T-cell (primary cell): Measurements from ENCODE around the gene SCAP. TPM values are rescaled to one million over a fixed set of nuclear protein-coding genes. Genes with fewer than 3 reads are reported as not detected.
A peak's percentile ranks its signal among the peaks of the same experiment; 100 is the strongest.

ENCODE experiments used
- ATAC-seq, 4 experiments: fragments of 200-7000 bp in 3 of 4; fragments of 150-1000 bp in 1 of 4; cut with Tn5 transposase; replicated peaks in 1 of 4; 1 replicate in 3 of 4; 2 replicates in 1 of 4; pipeline ENCODE4 v1.10.0; 2021; ENCODE audit warnings: moderate library complexity in 3 of 4, mild to moderate bottlenecking in 2 of 4, moderate number of reproducible peaks in 1 of 4
- CTCF ChIA-PET, 2 donors: fragments of 300-600 bp; sonication (Branson Sonifier 250); formaldehyde crosslinking; loops; one replicate each; lab custom pipeline; 2022; ENCODE audit warnings: antibody characterized with exemption in 2 of 2; lab: Charles Lee
- POLR2A ChIA-PET, 2 donors: fragments of 300-600 bp; sonication (Branson Sonifier 250); formaldehyde crosslinking; loops; one replicate each; lab custom pipeline; 2022; ENCODE audit warnings: antibody characterized with exemption in 2 of 2; lab: Charles Lee
- DNase-seq, 35 experiments: peaks; one replicate each; pipeline versions ENCODE4 v3.0.0 to v3.0.0-alpha.2; 2013 to 2023
- H3K27ac ChIP-seq: one replicate; pipeline ENCODE4 v1.5.1; 2013; ENCODE audit warnings: low read length
- H3K27me3 ChIP-seq, 2 experiments: replicated peaks in 1 of 2; 1 replicate in 1 of 2; 2 replicates in 1 of 2; pipeline versions ENCODE4 v1.6.1 to v1.7.0; 2013; ENCODE audit warnings: low read length in 1 of 2, mixed read lengths in 1 of 2; ENCODE audit not compliant: control insufficient read depth in 2 of 2, insufficient read depth in 2 of 2; ENCODE audit errors: extremely low read depth in 1 of 2
- H3K36me3 ChIP-seq, 2 donors: 1 replicate in 1 of 2; 2 replicates in 1 of 2; pipeline versions ENCODE4 v1.6.1 to v1.7.0; 2013; ENCODE audit warnings: low read length in 1 of 2; ENCODE audit not compliant: control insufficient read depth in 2 of 2, insufficient read depth in 1 of 2; ENCODE audit errors: extremely low read depth in 1 of 2
- H3K4me1 ChIP-seq, 2 experiments: 1 replicate in 1 of 2; 2 replicates in 1 of 2; pipeline versions ENCODE4 v1.6.1 to v1.7.0; 2013; ENCODE audit warnings: low read length in 2 of 2, mixed read lengths in 1 of 2; ENCODE audit not compliant: insufficient read depth in 2 of 2, control insufficient read depth in 1 of 2; ENCODE audit errors: extremely low read depth in 1 of 2
- H3K4me3 ChIP-seq, 2 donors: 1 replicate in 1 of 2; 2 replicates in 1 of 2; pipeline versions ENCODE4 v1.5.1 to v1.7.0; 2013; ENCODE audit warnings: mild to moderate bottlenecking in 2 of 2, low read length in 1 of 2, moderate library complexity in 1 of 2; ENCODE audit not compliant: control insufficient read depth in 1 of 2; ENCODE audit errors: extremely low read depth in 1 of 2
- H3K9me3 ChIP-seq: 2 replicates; pipeline ENCODE4 v1.7.0; 2013
- H3K27ac Mint-ChIP-seq, 2 donors: one replicate each; pipeline ENCODE4 v1.8.0; 2020 to 2021; ENCODE audit warnings: mild to moderate bottlenecking in 2 of 2, mixed read lengths in 2 of 2
- H3K27me3 Mint-ChIP-seq, 2 donors: one replicate each; pipeline ENCODE4 v1.8.0; 2021 to 2022; ENCODE audit warnings: mixed read lengths in 2 of 2
- H3K36me3 Mint-ChIP-seq: one replicate; pipeline ENCODE4 v1.8.0; 2021; ENCODE audit warnings: mixed read lengths
- H3K4me1 Mint-ChIP-seq, 3 donors: one replicate each; pipeline ENCODE4 v1.8.0; 2020 to 2022; ENCODE audit warnings: mixed read lengths in 3 of 3, mild to moderate bottlenecking in 1 of 3
- H3K4me3 Mint-ChIP-seq, 3 donors: one replicate each; pipeline ENCODE4 v1.8.0; 2020 to 2022; ENCODE audit warnings: mild to moderate bottlenecking in 3 of 3, mixed read lengths in 3 of 3, moderate library complexity in 3 of 3
- H3K9me3 Mint-ChIP-seq, 3 donors: one replicate each; pipeline ENCODE4 v1.8.0; 2020 to 2022; ENCODE audit warnings: mixed read lengths in 3 of 3
- WGBS: methylation state at CpG from one replicate; pipeline ENCODE4 v1.1.5; 2013; ENCODE audit warnings: missing lambda C conversion rate; ENCODE audit not compliant: insufficient coverage; 5-methylcytosine and 5-hydroxymethylcytosine counted together
- total RNA-seq, 35 experiments: library from RNA in 6 of 35; stranded (reverse) in 6 of 35; fragments of 120-200 nt in 1 of 35; gene quantifications; one replicate each; pipeline versions ENCODE4 v1.2.1 to v1.2.4 and lab custom pipeline; 2013 to 2026

Gene SCAP
- total RNA-seq, 5 donors from 2014 or later (not counting 1 experiment from before 2014, with no cell fraction given) = 86.6 to 108 (median 95.3) TPM

- H3K27ac Mint-ChIP-seq = no peak overlapping the region
Measured at GRCh38 chr3:47432673-47433072, 43.1 kb downstream of the SCAP start.

GRCh38 chr3:47431225-47431624 lies 44.5 kb downstream of the SCAP start:
- peaks cover 40% of the 10 kb centered on the region for H3K36me3 Mint-ChIP-seq
- no peaks in the 10 kb centered on the region for H3K27me3 Mint-ChIP-seq
- no peaks in the 10 kb centered on the region for H3K9me3 Mint-ChIP-seq
- no peak overlapping the region for H3K4me3 Mint-ChIP-seq
- ATAC-seq = no peak
- no peaks in the 10 kb centered on the region for H3K27me3 ChIP-seq
- H3K4me1 Mint-ChIP-seq = peaks cover 0 to 10% (median 0%) of the 10 kb centered on the region in 3 donors
- H3K27ac ChIP-seq = no peak overlapping the region
- no peak for DNase-seq
- WGBS = 100% methylated on average over 1 of the region's 3 CpGs
- CTCF ChIA-PET = no interaction called here
- H3K27ac Mint-ChIP-seq = no peak overlapping the region
- POLR2A ChIA-PET = no interaction called here
- no peaks in the 10 kb centered on the region for H3K9me3 ChIP-seq
- H3K4me3 ChIP-seq = no peak overlapping the region
- H3K36me3 ChIP-seq = peaks cover 20 to 69% of the 10 kb centered on the region in 2 donors
- no peaks in the 10 kb centered on the region for H3K4me1 ChIP-seq

More at GRCh38 chr3:47432673-47433072, 43.1 kb downstream of the SCAP start:
- Histone ChIP-seq H3K27ac (no peak overlapping the region), H3K36me3 (peaks cover 18 to 64% of the 10 kb centered on the region in 2 donors), H3K9me3 (no peaks in the 10 kb centered on the region), H3K27me3 (no peaks in the 10 kb centered on the region), H3K4me1 (no peaks in the 10 kb centered on the region), H3K4me3 (no peak overlapping the region)
- Mint-ChIP-seq H3K9me3 (no peaks in the 10 kb centered on the region), H3K4me1 (peaks cover 0 to 10% (median 0%) of the 10 kb centered on the region in 3 donors), H3K36me3 (peaks cover 45% of the 10 kb centered on the region), H3K4me3 (no peak overlapping the region), H3K27me3 (no peaks in the 10 kb centered on the region)
- ChIA-PET CTCF (no interaction called here), POLR2A (no interaction called here)
- WGBS = 100% methylated on average over 1 of the region's 2 CpGs
- DNase-seq (no peak), ATAC-seq (no peak)

- Histone ChIP-seq H3K36me3 (peaks cover 23 to 74% of the 10 kb centered on the region in 2 donors), H3K9me3 (no peaks in the 10 kb centered on the region), H3K4me1 (no peaks in the 10 kb centered on the region), H3K4me3 (no peak overlapping the region), H3K27ac (no peak overlapping the region), H3K27me3 (no peaks in the 10 kb centered on the region)
- no peak overlapping the region for H3K4me3 Mint-ChIP-seq
- H3K36me3 Mint-ChIP-seq = peaks cover 40% of the 10 kb centered on the region
- 96% methylated on average over 6 of the region's 7 CpGs for WGBS
- no peaks in the 10 kb centered on the region for H3K9me3 Mint-ChIP-seq
- ATAC-seq (no peak), DNase-seq (no peak)
- peaks cover 0 to 10% (median 0%) of the 10 kb centered on the region in 3 donors for H3K4me1 Mint-ChIP-seq
- peak overlapping the region in 1 of 2 donors; percentile 31 for H3K27ac Mint-ChIP-seq
- no peaks in the 10 kb centered on the region for H3K27me3 Mint-ChIP-seq
- ChIA-PET POLR2A (no interaction called here), CTCF (no interaction called here)
Measured at GRCh38 chr3:47430606-47431005, 45.1 kb downstream of the SCAP start.

- H3K27ac ChIP-seq = no peak overlapping the region
- H3K4me1 ChIP-seq = no peaks in the 10 kb centered on the region
- 100% methylated on average over 4 of the region's 9 CpGs for WGBS
- H3K4me3 ChIP-seq = no peak overlapping the region
- ChIA-PET POLR2A (interaction anchor here in 1 of 2 donors (0.5 kb wide), 1 partner anchor 53 kb away, joined by 3 read pairs; no protein-coding TSS in a partner anchor), CTCF (no interaction called here)
- Mint-ChIP-seq H3K9me3 (no peaks in the 10 kb centered on the region), H3K4me1 (peaks cover 0 to 10% (median 0%) of the 10 kb centered on the region in 3 donors), H3K27ac (no peak overlapping the region), H3K36me3 (peaks cover 40% of the 10 kb centered on the region), H3K4me3 (no peak overlapping the region), H3K27me3 (no peaks in the 10 kb centered on the region)
- ATAC-seq (no peak), DNase-seq (no peak)
- peaks cover 28 to 79% of the 10 kb centered on the region in 2 donors for H3K36me3 ChIP-seq
- no peaks in the 10 kb centered on the region for H3K9me3 ChIP-seq
- H3K27me3 ChIP-seq = no peaks in the 10 kb centered on the region
Measured at GRCh38 chr3:47429476-47430270, 46.1 kb downstream of the SCAP start.

GRCh38 chr3:47428662-47429061 lies 47.1 kb downstream of the SCAP start:
- Mint-ChIP-seq H3K4me3 (no peak overlapping the region), H3K36me3 (peaks cover 36% of the 10 kb centered on the region), H3K4me1 (peaks cover 0 to 10% (median 0%) of the 10 kb centered on the region in 3 donors), H3K27ac (no peak overlapping the region), H3K27me3 (no peaks in the 10 kb centered on the region), H3K9me3 (no peaks in the 10 kb centered on the region)
- ChIA-PET POLR2A (no interaction called here), CTCF (no interaction called here)
- Histone ChIP-seq H3K27ac (no peak overlapping the region), H3K4me3 (no peak overlapping the region), H3K4me1 (no peaks in the 10 kb centered on the region), H3K36me3 (peaks cover 33 to 78% of the 10 kb centered on the region in 2 donors), H3K27me3 (no peaks in the 10 kb centered on the region), H3K9me3 (no peaks in the 10 kb centered on the region)
- WGBS = 100% methylated on average over 2 of the region's 6 CpGs
- ATAC-seq = no peak
- DNase-seq = no peak

- Histone ChIP-seq H3K27me3 (no peaks in the 10 kb centered on the region), H3K9me3 (no peaks in the 10 kb centered on the region), H3K27ac (no peak overlapping the region), H3K36me3 (peaks cover 27 to 72% of the 10 kb centered on the region in 2 donors), H3K4me1 (no peaks in the 10 kb centered on the region), H3K4me3 (no peak overlapping the region)
- no peaks in the 10 kb centered on the region for H3K9me3 Mint-ChIP-seq
- ChIA-PET POLR2A (no interaction called here), CTCF (no interaction called here)
- no peak for ATAC-seq
- no peaks in the 10 kb centered on the region for H3K27me3 Mint-ChIP-seq
- 100% methylated on average over 2 of the region's 6 CpGs for WGBS
- H3K4me1 Mint-ChIP-seq = peaks cover 3 to 10% (median 3%) of the 10 kb centered on the region in 3 donors
- DNase-seq = no peak
- H3K36me3 Mint-ChIP-seq = peaks cover 30% of the 10 kb centered on the region
- H3K27ac Mint-ChIP-seq = no peak overlapping the region
- H3K4me3 Mint-ChIP-seq = no peak overlapping the region
Measured at GRCh38 chr3:47427866-47428265, 47.9 kb downstream of the SCAP start.
